B cell (primary cell): ENCODE measurements around the gene ZNF672. TPM values are rescaled to one million over a fixed set of nuclear protein-coding genes. Genes with fewer than 3 reads are reported as not detected.

Source experiments
- ATAC-seq: fragments of 200-7000 bp; cut with Tn5 transposase; one replicate; pipeline ENCODE4 v1.10.0; 2021; ENCODE audit warnings: low read depth, mild to moderate bottlenecking, moderate number of reproducible peaks, moderate library complexity
- CTCF ChIA-PET: fragments of 350-600 bp; sonication (Branson Sonifier 250); formaldehyde crosslinking; loops from one replicate; lab custom pipeline; 2021; ENCODE audit warnings: antibody characterized with exemption, inconsistent platforms; lab: Charles Lee
- POLR2A ChIA-PET: fragments of 350-600 bp; sonication (Branson Sonifier 250); formaldehyde crosslinking; loops from one replicate; lab custom pipeline; 2021; ENCODE audit warnings: antibody characterized with exemption; lab: Charles Lee
- DNase-seq: peaks from one replicate; pipeline ENCODE4 v3.0.0; 2013
- H2AFZ ChIP-seq: 2 replicates; pipeline ENCODE4 v1.6.1; 2012; ENCODE audit warnings: mild to moderate bottlenecking, low read depth, low read length; ENCODE audit not compliant: insufficient read depth, poor library complexity, severe bottlenecking
- H3K27ac ChIP-seq, 2 donors: 1 replicate in 1 of 2; 2 replicates in 1 of 2; pipeline ENCODE4 v1.5.1; 2012 to 2013; ENCODE audit warnings: low read length in 2 of 2, mild to moderate bottlenecking in 2 of 2, moderate library complexity in 1 of 2
- H3K27me3 ChIP-seq, 4 experiments: fragments of 200-600 bp in 1 of 4; sonication (generic) in 1 of 4; replicated peaks in 1 of 4; 1 replicate in 2 of 4; 2 replicates in 2 of 4; pipeline versions ENCODE4 v1.6.1 to v1.7.0; 2013 to 2016; ENCODE audit warnings: low read length in 3 of 4, mild to moderate bottlenecking in 2 of 4, mixed read lengths in 1 of 4, moderate library complexity in 1 of 4; ENCODE audit not compliant: insufficient read depth in 4 of 4, control insufficient read depth in 3 of 4; ENCODE audit errors: control extremely low read depth in 1 of 4
- H3K36me3 ChIP-seq, 2 experiments: replicated peaks in 1 of 2; 1 replicate in 1 of 2; 2 replicates in 1 of 2; pipeline versions ENCODE4 v1.6.1 to v1.7.1; 2013; ENCODE audit warnings: low read length in 1 of 2; ENCODE audit not compliant: insufficient read depth in 2 of 2, control insufficient read depth in 1 of 2; ENCODE audit errors: control extremely low read depth in 1 of 2, extremely low read depth in 1 of 2
- H3K4me1 ChIP-seq, 2 donors: fragments of 200-600 bp in 1 of 2; sonication (generic) in 1 of 2; 1 replicate in 1 of 2; 2 replicates in 1 of 2; pipeline versions ENCODE4 v1.5.1 to v1.6.1; 2013 to 2017; ENCODE audit warnings: low read length in 2 of 2; ENCODE audit not compliant: control insufficient read depth in 2 of 2, insufficient read depth in 2 of 2
- H3K4me2 ChIP-seq: replicated peaks from 2 replicates; pipeline ENCODE3; 2012; ENCODE audit warnings: mild to moderate bottlenecking, low read depth, low read length; ENCODE audit not compliant: poor library complexity, severe bottlenecking
- H3K4me3 ChIP-seq, 5 experiments: fragments of 200-600 bp in 1 of 5; sonication (generic) in 1 of 5; 1 replicate in 3 of 5; 2 replicates in 2 of 5; pipeline versions ENCODE4 v1.5.1 to v1.7.0; 2011 to 2016; ENCODE audit warnings: low read length in 4 of 5, mild to moderate bottlenecking in 4 of 5, low read depth in 2 of 5, control low read depth in 1 of 5, moderate library complexity in 1 of 5; ENCODE audit not compliant: insufficient read depth in 1 of 5; ENCODE audit errors: control extremely low read depth in 1 of 5, extremely low read depth in 1 of 5
- H3K79me2 ChIP-seq: fragments of 200-600 bp; sonication (generic); one replicate; pipeline ENCODE4 v1.6.0; 2016; ENCODE audit warnings: low read length; ENCODE audit not compliant: control insufficient read depth, insufficient read depth
- H3K9ac ChIP-seq: fragments of 200-600 bp; sonication (generic); 2 replicates; pipeline ENCODE4 v1.6.1; 2017; ENCODE audit warnings: mild to moderate bottlenecking, low read length, moderate library complexity
- H3K9me3 ChIP-seq, 3 donors: one replicate each; pipeline versions ENCODE4 v1.6.1 to v1.7.1; 2013; ENCODE audit warnings: low read length in 2 of 3; ENCODE audit not compliant: control insufficient read depth in 2 of 3, insufficient read depth in 1 of 3; ENCODE audit errors: control extremely low read depth in 1 of 3
- H4K20me1 ChIP-seq: 2 replicates; pipeline ENCODE4 v1.6.0; 2012; ENCODE audit warnings: mild to moderate bottlenecking, low read length; ENCODE audit not compliant: insufficient read depth, control insufficient read depth, poor library complexity, severe bottlenecking
- H3K27ac Mint-ChIP-seq: one replicate; pipeline ENCODE4 v1.8.0; 2021; ENCODE audit warnings: mixed read lengths
- H3K27me3 Mint-ChIP-seq: one replicate; pipeline ENCODE4 v1.8.0; 2021; ENCODE audit warnings: mixed read lengths
- H3K4me1 Mint-ChIP-seq: one replicate; pipeline ENCODE4 v1.8.0; 2021; ENCODE audit warnings: mixed read lengths
- H3K4me3 Mint-ChIP-seq: one replicate; pipeline ENCODE4 v1.8.0; 2021; ENCODE audit warnings: mixed read lengths
- H3K9me3 Mint-ChIP-seq: one replicate; pipeline ENCODE4 v1.8.0; 2022; ENCODE audit warnings: mixed read lengths; ENCODE audit not compliant: insufficient read depth
- EZH2 ChIP-seq: IDR thresholded peaks from 2 replicates; pipeline ENCODE4 v1.6.1; 2012; ENCODE audit warnings: borderline replicate concordance, low read depth, mild to moderate bottlenecking, moderate library complexity, low read length; ENCODE audit not compliant: insufficient read depth, poor library complexity, severe bottlenecking
- WGBS: methylation state at CpG from one replicate; pipeline ENCODE4 v1.1.5; 2013; ENCODE audit warnings: missing lambda C conversion rate; ENCODE audit not compliant: insufficient coverage; 5-methylcytosine and 5-hydroxymethylcytosine counted together
- intact Hi-C: fragments of 100-400 bp; cut with micrococcal nuclease; formaldehyde crosslinking; loops from one replicate; pipeline ENCODE4 v1.10.0; 2022
- polyA plus RNA-seq: library from polyadenylated mRNA; depleted of rRNA; stranded (reverse); fragments of >200 nt; gene quantifications from 2 replicates; pipeline ENCODE4 v1.2.3, GENCODE V29; 2012
- total RNA-seq, 2 donors: library from RNA; stranded (reverse); fragments of 120-200 nt in 1 of 2; gene quantifications; 1 replicate in 1 of 2; 2 replicates in 1 of 2; pipeline versions ENCODE4 v1.2.3 to v1.2.4, GENCODE V29; 2013 to 2022
- TF ChIP-seq, protein P1 (sequence below): fragments of 200-600 bp; IDR thresholded peaks from one replicate; pipeline ENCODE4 v1.8.0; 2022; ENCODE audit warnings: antibody characterized with exemption, mild to moderate bottlenecking

ZNF672 gene
- total and polyA plus RNA-seq, 2 donors (not counting 1 experiment from before 2014, with no cell fraction given) = 46.4 to 56.3 TPM

DNA sequence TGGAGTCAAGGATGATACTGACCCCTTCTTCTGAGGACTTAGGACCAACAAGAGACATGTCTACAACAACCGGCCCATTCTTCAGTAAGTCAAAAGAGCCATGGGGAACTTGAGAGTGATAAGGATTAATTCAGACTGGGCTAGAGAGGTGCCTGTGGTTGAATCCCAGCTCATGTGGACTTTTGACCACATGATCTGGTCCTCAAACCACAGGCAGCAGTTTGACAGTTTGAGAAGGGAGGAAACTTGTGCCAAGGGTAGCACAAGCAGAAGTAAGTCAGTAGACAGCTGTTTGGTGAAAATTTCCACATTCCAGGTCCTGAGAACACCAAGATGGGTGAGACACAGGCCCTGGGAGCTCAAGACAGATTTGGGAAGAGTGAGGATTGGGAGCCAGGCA lies 32.1 kb upstream of the ZNF672 start:
- peak overlapping the region; percentile 17 for H2AFZ ChIP-seq

More for the DNA sequence above, 32.1 kb upstream of the ZNF672 start:
- no peaks in the 10 kb centered on the region for H3K27me3 Mint-ChIP-seq
- Histone ChIP-seq H3K36me3 (peaks cover 0 to 1% of the 10 kb centered on the region in 2 experiments), H3K4me1 (peaks cover 57 to 60% of the 10 kb centered on the region in 2 donors), H3K27ac (peak overlapping the region; percentile 79 to 83), H3K79me2 (peaks cover 12% of the 10 kb centered on the region), H3K9me3 (peaks cover 3 to 49% (median 21%) of the 10 kb centered on the region in 3 donors), H3K27me3 (no peaks in the 10 kb centered on the region), H4K20me1 (no peaks in the 10 kb centered on the region), H3K4me3 (peak overlapping the region in 1 of 5 experiments; percentile 70), H3K9ac (no peak overlapping the region), H3K4me2 (peak overlapping the region; percentile 78)
- peaks cover 51% of the 10 kb centered on the region for H3K4me1 Mint-ChIP-seq
- H3K4me3 Mint-ChIP-seq = peak overlapping the region; percentile 88
- ChIA-PET CTCF (interaction anchor here (0.8 to 7.6 kb wide), 20 partner anchors 9 to 563 kb away, joined by 3 to 315 read pairs (median 10); partner anchors contain the start of genes LYPD8, OR14I1, SH3BP5L and ZNF672), POLR2A (interaction anchor here (0.8 to 2.5 kb wide), 5 partner anchors 9 to 183 kb away, joined by 3 to 13 read pairs (median 4); partner anchors contain the start of genes SH3BP5L and ZNF672)
- H3K27ac Mint-ChIP-seq = peak overlapping the region; percentile 99
- TF ChIP-seq EZH2 = no peak
- TF ChIP-seq, protein P1, sequence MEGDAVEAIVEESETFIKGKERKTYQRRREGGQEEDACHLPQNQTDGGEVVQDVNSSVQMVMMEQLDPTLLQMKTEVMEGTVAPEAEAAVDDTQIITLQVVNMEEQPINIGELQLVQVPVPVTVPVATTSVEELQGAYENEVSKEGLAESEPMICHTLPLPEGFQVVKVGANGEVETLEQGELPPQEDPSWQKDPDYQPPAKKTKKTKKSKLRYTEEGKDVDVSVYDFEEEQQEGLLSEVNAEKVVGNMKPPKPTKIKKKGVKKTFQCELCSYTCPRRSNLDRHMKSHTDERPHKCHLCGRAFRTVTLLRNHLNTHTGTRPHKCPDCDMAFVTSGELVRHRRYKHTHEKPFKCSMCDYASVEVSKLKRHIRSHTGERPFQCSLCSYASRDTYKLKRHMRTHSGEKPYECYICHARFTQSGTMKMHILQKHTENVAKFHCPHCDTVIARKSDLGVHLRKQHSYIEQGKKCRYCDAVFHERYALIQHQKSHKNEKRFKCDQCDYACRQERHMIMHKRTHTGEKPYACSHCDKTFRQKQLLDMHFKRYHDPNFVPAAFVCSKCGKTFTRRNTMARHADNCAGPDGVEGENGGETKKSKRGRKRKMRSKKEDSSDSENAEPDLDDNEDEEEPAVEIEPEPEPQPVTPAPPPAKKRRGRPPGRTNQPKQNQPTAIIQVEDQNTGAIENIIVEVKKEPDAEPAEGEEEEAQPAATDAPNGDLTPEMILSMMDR = no peak
- ATAC-seq (no peak), DNase-seq (no peak)
- H3K9me3 Mint-ChIP-seq = peaks cover 4% of the 10 kb centered on the region
- intact Hi-C loops = loop anchor here (2.0 kb wide), 1 partner anchor 21 kb away; no protein-coding TSS in a partner anchor
- 100% methylated on average over 1 of the region's 1 CpG for WGBS
